Measurements from ENCODE around the gene PPIP5K2.
"Not testable (repeated sequence)": the region's sequence is repeated elsewhere in the genome, so short reads cannot be mapped to it uniquely, and the experiment has no call there.

The PPIP5K2 gene

GRCh38 chr5:103210952-103211351, 90.9 kb downstream of the PPIP5K2 start:
- DNase-seq, result no peak

GRCh38 chr5:103211576-103212561, 91.8 kb downstream of the PPIP5K2 start:
- no peak for DNase-seq

- DNase-seq, result no peak
Observed at GRCh38 chr5:103216137-103216536, 96.0 kb downstream of the PPIP5K2 start.

- DNase-seq, result no peak
Observed at GRCh38 chr5:103216697-103217096, 96.6 kb downstream of the PPIP5K2 start.

GRCh38 chr5:103217101-103217500, 97.0 kb downstream of the PPIP5K2 start:
- no peak for DNase-seq

GRCh38 chr5:103218164-103218563, 98.1 kb downstream of the PPIP5K2 start:
- no peak for DNase-seq

- DNase-seq, result not testable (repeated sequence)
Observed at GRCh38 chr5:103219074-103219473, 99.0 kb downstream of the PPIP5K2 start.

GRCh38 chr5:103223031-103223955, 103.2 kb downstream of the PPIP5K2 start:
- DNase-seq, result no peak

GRCh38 chr5:103224118-103224893, 104.2 kb downstream of the PPIP5K2 start:
- no peak for DNase-seq

GRCh38 chr5:103224894-103225246, 104.8 kb downstream of the PPIP5K2 start:
- DNase-seq, result no peak

GRCh38 chr5:103228061-103228460, 108.0 kb downstream of the PPIP5K2 start:
- DNase-seq, result no peak

GRCh38 chr5:103228588-103228987, 108.5 kb downstream of the PPIP5K2 start:
- no peak for DNase-seq

GRCh38 chr5:103232393-103232999, 112.4 kb downstream of the PPIP5K2 start:
- DNase-seq, result no peak

- DNase-seq, result no peak
Observed at GRCh38 chr5:103234239-103234975, 114.3 kb downstream of the PPIP5K2 start.

- DNase-seq, result no peak
Observed at GRCh38 chr5:103235891-103236290, 115.8 kb downstream of the PPIP5K2 start.

- DNase-seq, result no peak
Observed at GRCh38 chr5:103237778-103238177, 117.7 kb downstream of the PPIP5K2 start.

GRCh38 chr5:103243665-103244064, 123.6 kb downstream of the PPIP5K2 start:
- DNase-seq, result no peak

GRCh38 chr5:103244398-103244797, 124.3 kb downstream of the PPIP5K2 start:
- no peak for DNase-seq

- DNase-seq, result no peak
Observed at GRCh38 chr5:103245761-103246160, 125.7 kb downstream of the PPIP5K2 start.

GRCh38 chr5:103247118-103247517, 127.0 kb downstream of the PPIP5K2 start:
- no peak for DNase-seq

GRCh38 chr5:103249068-103249467, 129.0 kb downstream of the PPIP5K2 start:
- no peak for DNase-seq

- no peak for DNase-seq
Observed at GRCh38 chr5:103254921-103255320, 134.8 kb downstream of the PPIP5K2 start.
